A549 (cell line): Measurements from ENCODE around the gene NDUFS2. TPM values are rescaled to one million over a fixed set of nuclear protein-coding genes. Genes with fewer than 3 reads are reported as not detected.

Experiments used
- ATAC-seq, 2 experiments: fragments of 200-7000 bp in 1 of 2; fragments of >200 bp in 1 of 2; cut with Nextera tagmentation in 1 of 2; cut with Tn5 transposase in 1 of 2; 3 replicates each; pipeline versions ENCODE4 v1.8.0 to v1.9.1; 2018 to 2020; ENCODE audit warnings: mild to moderate bottlenecking in 1 of 2, moderate library complexity in 1 of 2
- CTCF ChIA-PET: fragments of 300-600 bp; sonication (Branson Sonifier 250); formaldehyde crosslinking; extraction: SDS; loops from one replicate; lab custom pipeline; 2021; ENCODE audit warnings: antibody characterized with exemption, inconsistent platforms; lab: Yijun Ruan, JAX
- POLR2A ChIA-PET: fragments of 350-600 bp; formaldehyde crosslinking; extraction: SDS; loops from one replicate; lab custom pipeline; 2021; ENCODE audit warnings: antibody characterized with exemption, inconsistent platforms; lab: Yijun Ruan, JAX
- DNase-seq, 2 experiments: peaks; one replicate each; pipeline versions ENCODE4 v3.0.0 to v3.0.0-alpha.2; 2011 to 2016; ENCODE audit warnings: low read depth in 1 of 2, low spot score in 1 of 2
- FAIRE-seq: peaks from 2 replicates; lab custom pipeline; 2011; peaks lifted over from hg19 to GRCh38; lab: Jason Lieb, UNC
- H3K27ac ChIP-seq, 2 experiments: fragments of >200 bp; sonication (Bioruptor Twin); formaldehyde crosslinking; 3 replicates each; pipeline ENCODE4 v1.5.1; 2016 to 2017
- H3K4me1 ChIP-seq: fragments of >200 bp; sonication (Bioruptor Twin); formaldehyde crosslinking; 3 replicates; pipeline ENCODE4 v1.6.1; 2016
- H3K4me2 ChIP-seq: fragments of >200 bp; sonication (Bioruptor Twin); formaldehyde crosslinking; 3 replicates; pipeline ENCODE4 v1.6.1; 2016
- H3K4me3 ChIP-seq: fragments of >200 bp; sonication (Bioruptor Twin); formaldehyde crosslinking; 3 replicates; pipeline ENCODE4 v1.5.1; 2016
- H3K9me3 ChIP-seq: fragments of >200 bp; sonication (Bioruptor Twin); formaldehyde crosslinking; 3 replicates; pipeline ENCODE4 v1.6.1; 2016
- BCL3 ChIP-seq: fragments of >200 bp; sonication (Bioruptor Twin); formaldehyde crosslinking; IDR thresholded peaks from 3 replicates; pipeline ENCODE4 v1.6.1; 2016
- BHLHE40 ChIP-seq: IDR thresholded peaks from 2 replicates; pipeline ENCODE4 v1.6.1; 2012; ENCODE audit warnings: low read depth, low read length, inconsistent platforms
- CHD2 ChIP-seq: fragments of 150-350 bp; IDR thresholded peaks from 2 replicates; pipeline ENCODE4 v1.6.1; 2014; ENCODE audit warnings: low read length; ENCODE audit not compliant: partially characterized antibody
- EHF ChIP-seq: fragments of 250-450 bp; sonication (Bioruptor Pico); IDR thresholded peaks from 2 replicates; pipeline ENCODE4 v1.5.0; 2020; ENCODE audit warnings: mild to moderate bottlenecking
- EHMT2 ChIP-seq: fragments of 200-600 bp; sonication (generic); IDR thresholded peaks from 2 replicates; pipeline ENCODE4 v1.6.1; 2016; ENCODE audit warnings: antibody characterized with exemption, low read depth, mild to moderate bottlenecking, moderate library complexity
- FOSL2 ChIP-seq, 2 experiments: fragments of 450-650 bp in 1 of 2; fragments of >200 bp in 1 of 2; sonication (Bioruptor Twin) in 1 of 2; formaldehyde crosslinking; IDR thresholded peaks; 2 replicates each; pipeline versions ENCODE4 v1.5.0 to v1.6.1; 2016 to 2020; ENCODE audit warnings: mild to moderate bottlenecking in 1 of 2, moderate library complexity in 1 of 2
- HEYL ChIP-seq: fragments of 250-450 bp; sonication (Bioruptor Pico); IDR thresholded peaks from 2 replicates; pipeline ENCODE4 v1.8.0; 2021; ENCODE audit warnings: mild to moderate bottlenecking, moderate library complexity
- HOXB13 ChIP-seq: fragments of 250-450 bp; sonication (Bioruptor Pico); IDR thresholded peaks from 2 replicates; pipeline ENCODE4 v1.5.0; 2020; ENCODE audit warnings: low read depth, mild to moderate bottlenecking, moderate library complexity
- HOXB5 ChIP-seq: fragments of 250-450 bp; sonication (Bioruptor Pico); IDR thresholded peaks from 2 replicates; pipeline ENCODE4 v1.5.0; 2020; ENCODE audit warnings: mild to moderate bottlenecking, moderate library complexity
- JUN ChIP-seq, 2 experiments: fragments of >200 bp; sonication (Bioruptor Twin); formaldehyde crosslinking; IDR thresholded peaks; 2 replicates in 1 of 2; 3 replicates in 1 of 2; pipeline ENCODE4 v1.6.1; 2016 to 2017
- JUNB ChIP-seq: fragments of >200 bp; sonication (Bioruptor Twin); formaldehyde crosslinking; IDR thresholded peaks from 2 replicates; pipeline ENCODE4 v1.6.1; 2016
- KDM5A ChIP-seq: fragments of 200-600 bp; sonication (generic); IDR thresholded peaks from 2 replicates; pipeline ENCODE4 v1.6.1; 2016; ENCODE audit warnings: antibody characterized with exemption, mild to moderate bottlenecking
- MAFK ChIP-seq: fragments of 450-650 bp; IDR thresholded peaks from 2 replicates; pipeline ENCODE4 v1.6.1; 2014; ENCODE audit not compliant: partially characterized antibody
- MAX ChIP-seq: IDR thresholded peaks from 2 replicates; pipeline ENCODE4 v1.6.1; 2012
- MYC ChIP-seq: IDR thresholded peaks from 2 replicates; pipeline ENCODE4 v1.6.1; 2012; ENCODE audit warnings: mild to moderate bottlenecking, inconsistent platforms, low read length, improper control_type of control experiment, borderline replicate concordance
- NR3C1 ChIP-seq: fragments of >200 bp; sonication (Bioruptor Twin); formaldehyde crosslinking; IDR thresholded peaks from 3 replicates; pipeline ENCODE4 v1.6.1; 2017
- PHF8 ChIP-seq: fragments of 200-600 bp; sonication (generic); IDR thresholded peaks from 2 replicates; pipeline ENCODE4 v1.6.1; 2016; ENCODE audit warnings: low read depth, mild to moderate bottlenecking, antibody characterized with exemption, moderate library complexity, borderline replicate concordance
- POLR2A ChIP-seq: IDR thresholded peaks from 2 replicates; pipeline ENCODE4 v1.6.1; 2012; ENCODE audit warnings: mild to moderate bottlenecking, low read length
- RAD21 ChIP-seq, 2 experiments: fragments of >200 bp in 1 of 2; sonication (Bioruptor Twin) in 1 of 2; formaldehyde crosslinking in 1 of 2; IDR thresholded peaks in 1 of 2; conservative IDR thresholded peaks in 1 of 2; 2 replicates in 1 of 2; 3 replicates in 1 of 2; pipeline ENCODE4 v1.6.1; 2012 to 2018; ENCODE audit warnings: inconsistent platforms in 1 of 2
- RCOR1 ChIP-seq: fragments of 150-350 bp; IDR thresholded peaks from 2 replicates; pipeline ENCODE4 v1.6.1; 2014; ENCODE audit warnings: antibody characterized with exemption, low read length, low read depth
- RNF2 ChIP-seq: fragments of 200-600 bp; sonication (generic); IDR thresholded peaks from 2 replicates; pipeline ENCODE4 v1.6.1; 2016; ENCODE audit warnings: low read depth, mild to moderate bottlenecking, antibody characterized with exemption, moderate library complexity, borderline replicate concordance
- USF2 ChIP-seq: fragments of 450-650 bp; IDR thresholded peaks from 2 replicates; pipeline ENCODE4 v1.6.1; 2014; ENCODE audit warnings: antibody characterized with exemption
- ZSCAN20 ChIP-seq: fragments of 250-450 bp; sonication (Bioruptor Pico); IDR thresholded peaks from 2 replicates; pipeline ENCODE4 v1.8.0; 2022; ENCODE audit warnings: mild to moderate bottlenecking, moderate library complexity
- WGBS: methylation state at CpG from one replicate; pipeline ENCODE4 v1.1.6; 2017; ENCODE audit errors: missing lambda C conversion rate; 5-methylcytosine and 5-hydroxymethylcytosine counted together
- polyA plus RNA-seq, 4 experiments: library from polyadenylated mRNA; depleted of rRNA in 3 of 4; stranded (reverse); fragments of >200 nt; fragmentation: RNase III in 1 of 4; extraction: RNeasy Plus Mini Kit Qiagen cat#74134 plus additional on column Dnase treatment in 1 of 4; gene quantifications; 2 replicates in 3 of 4; 3 replicates in 1 of 4; pipeline ENCODE4 v1.2.3, GENCODE V29; 2011 to 2017
- TF ChIP-seq, protein P1 (sequence below): fragments of 200-600 bp; sonication (generic); IDR thresholded peaks from 2 replicates; pipeline ENCODE4 v1.6.1; 2016; ENCODE audit warnings: antibody characterized with exemption, mild to moderate bottlenecking, moderate library complexity

The NDUFS2 gene
- polyA plus RNA-seq, 2 of the 4 experiments (the other 2 are of a cell fraction) = 142 to 144 TPM

DNA sequence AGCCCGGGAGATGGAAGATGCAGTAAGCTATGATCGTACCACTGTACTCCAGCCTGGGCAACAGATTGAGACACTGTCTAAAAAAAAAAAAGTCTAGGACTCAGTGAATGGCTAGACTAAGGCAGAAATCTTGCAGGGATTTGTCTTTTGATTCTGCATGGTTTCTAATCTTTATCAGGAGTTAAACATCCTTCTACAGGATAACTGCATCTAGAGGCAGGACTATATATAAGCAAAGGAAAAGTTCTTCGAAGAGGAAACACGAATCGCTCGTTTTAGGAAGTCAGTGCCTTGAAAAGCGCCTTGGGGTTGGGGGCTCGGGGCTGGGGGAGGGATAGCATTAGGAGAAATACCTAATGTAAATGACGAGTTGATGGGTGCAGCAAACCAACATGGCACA is 49.0 kb upstream of the NDUFS2 start:
- H3K4me1 ChIP-seq = peaks cover 5% of the 10 kb centered on the region; the same call in 1 of the 3 replicates
- WGBS = 28% methylated on average over 8 of the region's 9 CpGs
- POLR2A ChIA-PET = interaction anchor here (0.9 to 2.5 kb wide), 8 partner anchors 13 to 237 kb away, joined by 3 to 30 read pairs (median 5); partner anchors contain the start of genes B4GALT3, DEDD, NDUFS2 and NIT1
- no peak for TF ChIP-seq JUNB
- TF ChIP-seq EHMT2 = no peak
- TF ChIP-seq ZSCAN20 (CRISPR knock-in tag) = no peak
- TF ChIP-seq USF2 = no peak
- no peak for TF ChIP-seq HOXB5 (CRISPR knock-in tag)
- no peak for TF ChIP-seq BHLHE40
- TF ChIP-seq MAFK = no peak
- no peak for TF ChIP-seq BCL3
- TF ChIP-seq RAD21 (conservative IDR thresholded peaks at IDR 0.05 in 1 of 2, IDR thresholded peaks at IDR 0.05 in 1 of 2) = no peak
- TF ChIP-seq NR3C1 = no peak
- TF ChIP-seq CHD2 = no peak
- ATAC-seq = no peak; a peak in 1 of 6 replicates
- peak overlapping the region; percentile 89 to 95 for H3K27ac ChIP-seq
- H3K4me2 ChIP-seq = peak overlapping the region; percentile 89
- CTCF ChIA-PET = interaction anchor here (0.6 to 7.9 kb wide), 6 partner anchors 10 to 94 kb away, joined by 3 to 59 read pairs (median 4); partner anchors contain the start of gene PPOX
- no peak for FAIRE-seq
- no peaks in the 10 kb centered on the region for H3K9me3 ChIP-seq
- peak overlapping the region; percentile 57 for H3K4me3 ChIP-seq
- DNase-seq = no peak

DNA sequence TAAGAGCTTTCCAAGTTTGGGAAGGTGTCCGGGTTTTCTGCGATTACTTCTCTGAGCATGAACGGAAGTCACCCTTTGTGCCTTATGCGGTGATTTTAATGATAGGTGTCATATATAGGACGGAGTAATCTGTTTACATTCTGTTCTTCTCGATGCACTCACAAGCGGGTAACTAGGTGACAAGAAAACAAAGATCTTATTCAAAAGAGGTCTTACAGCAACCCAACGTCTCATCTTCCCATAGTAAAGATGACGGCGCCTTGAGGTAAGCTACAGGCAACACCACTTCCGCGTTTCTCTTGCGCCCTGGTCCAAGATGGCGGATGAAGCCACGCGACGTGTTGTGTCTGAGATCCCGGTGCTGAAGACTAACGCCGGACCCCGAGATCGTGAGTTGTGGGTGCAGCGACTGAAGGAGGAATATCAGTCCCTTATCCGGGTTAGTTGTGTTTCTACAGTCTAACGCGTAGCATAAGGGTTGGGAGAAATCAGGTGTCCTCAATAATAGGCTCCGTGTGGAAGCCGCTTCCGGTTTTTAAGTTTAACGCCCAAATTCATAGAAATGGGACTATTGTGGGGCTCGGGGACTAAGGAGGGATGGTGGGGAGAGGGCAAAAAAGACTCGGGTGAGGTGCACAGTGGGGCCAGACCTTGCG is 48.4 kb upstream of the NDUFS2 start, which contains the start of gene UFC1:
UFC1 (plus strand) TSS at position 297 of the 656 bp plus-strand sequence; CDS start at position 317, 20 bp downstream.
- H3K4me1 ChIP-seq = peaks cover 9% of the 10 kb centered on the region
- peak; percentile 89 to 94 for DNase-seq
- 0 out of 2 replicates have a peak, but pooled peaks have one; percentile 25 for TF ChIP-seq HOXB13
- peak; percentile 47 for TF ChIP-seq CHD2
- peak; percentile 88; the same call in 1 of the 2 replicates for TF ChIP-seq PHF8
- TF ChIP-seq KDM5A = 0 out of 2 replicates have a peak, but pooled peaks have one; percentile 27
- TF ChIP-seq HOXB5 (CRISPR knock-in tag) = no peak
- TF ChIP-seq FOSL2 (IDR thresholded peaks at IDR 0.05) = no peak
- TF ChIP-seq FOSL2 (CRISPR knock-in tag; IDR thresholded peaks at IDR 0.05) = no peak
- TF ChIP-seq BCL3 = peak; percentile 79; the same call in 2 of the 3 replicates
- TF ChIP-seq POLR2A = peak; percentile 63; the same call in 1 of the 2 replicates
- TF ChIP-seq, protein P1, sequence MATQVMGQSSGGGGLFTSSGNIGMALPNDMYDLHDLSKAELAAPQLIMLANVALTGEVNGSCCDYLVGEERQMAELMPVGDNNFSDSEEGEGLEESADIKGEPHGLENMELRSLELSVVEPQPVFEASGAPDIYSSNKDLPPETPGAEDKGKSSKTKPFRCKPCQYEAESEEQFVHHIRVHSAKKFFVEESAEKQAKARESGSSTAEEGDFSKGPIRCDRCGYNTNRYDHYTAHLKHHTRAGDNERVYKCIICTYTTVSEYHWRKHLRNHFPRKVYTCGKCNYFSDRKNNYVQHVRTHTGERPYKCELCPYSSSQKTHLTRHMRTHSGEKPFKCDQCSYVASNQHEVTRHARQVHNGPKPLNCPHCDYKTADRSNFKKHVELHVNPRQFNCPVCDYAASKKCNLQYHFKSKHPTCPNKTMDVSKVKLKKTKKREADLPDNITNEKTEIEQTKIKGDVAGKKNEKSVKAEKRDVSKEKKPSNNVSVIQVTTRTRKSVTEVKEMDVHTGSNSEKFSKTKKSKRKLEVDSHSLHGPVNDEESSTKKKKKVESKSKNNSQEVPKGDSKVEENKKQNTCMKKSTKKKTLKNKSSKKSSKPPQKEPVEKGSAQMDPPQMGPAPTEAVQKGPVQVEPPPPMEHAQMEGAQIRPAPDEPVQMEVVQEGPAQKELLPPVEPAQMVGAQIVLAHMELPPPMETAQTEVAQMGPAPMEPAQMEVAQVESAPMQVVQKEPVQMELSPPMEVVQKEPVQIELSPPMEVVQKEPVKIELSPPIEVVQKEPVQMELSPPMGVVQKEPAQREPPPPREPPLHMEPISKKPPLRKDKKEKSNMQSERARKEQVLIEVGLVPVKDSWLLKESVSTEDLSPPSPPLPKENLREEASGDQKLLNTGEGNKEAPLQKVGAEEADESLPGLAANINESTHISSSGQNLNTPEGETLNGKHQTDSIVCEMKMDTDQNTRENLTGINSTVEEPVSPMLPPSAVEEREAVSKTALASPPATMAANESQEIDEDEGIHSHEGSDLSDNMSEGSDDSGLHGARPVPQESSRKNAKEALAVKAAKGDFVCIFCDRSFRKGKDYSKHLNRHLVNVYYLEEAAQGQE = peak; percentile 58; the same call in 1 of the 2 replicates
- peak; percentile 92 for TF ChIP-seq MAX
- peak; percentile 88 for TF ChIP-seq JUN (IDR thresholded peaks at IDR 0.05)
- peak; percentile 55; the same call in 1 of the 2 replicates for TF ChIP-seq EHF (CRISPR knock-in tag)
- TF ChIP-seq RNF2 = no peak
- TF ChIP-seq HEYL (CRISPR knock-in tag) = no peak
- TF ChIP-seq RCOR1 = 0 out of 2 replicates have a peak, but pooled peaks have one; percentile 23
- TF ChIP-seq MYC = peak; percentile 53; the same call in 1 of the 2 replicates
- peak within 1 kb of the TSS; percentile 89 to 95 for H3K27ac ChIP-seq
- under 1% methylated on average over 33 of the region's 33 CpGs for WGBS
- peak within 1 kb of the TSS; percentile 57 for H3K4me3 ChIP-seq
- ATAC-seq = peak; percentile 93 to 96
- FAIRE-seq = peak; percentile 46
- H3K9me3 ChIP-seq = no peaks in the 10 kb centered on the region
- ChIA-PET CTCF (interaction anchor here (1.0 to 7.9 kb wide), 4 partner anchors 11 to 39 kb away, joined by 3 to 59 read pairs (median 4); partner anchors contain the start of gene PPOX), POLR2A (interaction anchor here (0.9 to 2.5 kb wide), 8 partner anchors 12 to 236 kb away, joined by 3 to 30 read pairs (median 5); partner anchors contain the start of genes B4GALT3, DEDD, NDUFS2 and NIT1)
- peak within 1 kb of the TSS; percentile 89 for H3K4me2 ChIP-seq
